ENCODE data around the gene SETD2. TPM values are rescaled to one million over a fixed set of nuclear protein-coding genes. Genes with fewer than 3 reads are reported as not detected.
A peak's percentile ranks its signal among the peaks of the same experiment; 100 is the strongest.

SETD2 gene
- total and polyA plus RNA-seq, 2 experiments from 2014 or later: 14.2 to 36.0 TPM

GRCh38 chr3:47103619-47104018 is 60.3 kb downstream of the SETD2 start:
- Histone ChIP-seq H3K4me3 (no peak overlapping the region), H3K4me1 (ENCODE audit: low read depth) (no peaks in the 10 kb centered on the region), H3K9me3 (ENCODE audit: low read depth) (no peaks in the 10 kb centered on the region), H3K36me3 (peaks cover 24% of the 10 kb centered on the region), H3K27me3 (no peaks in the 10 kb centered on the region), H3K27ac (no peak overlapping the region)
- DNase-seq (ENCODE audit: low read depth in 1 of 2, low spot score in 1 of 2): no peak
- TF ChIP-seq CTCF (IDR thresholded peaks at IDR 0.05; ENCODE audit: low read depth, low read length): no peak

GRCh38 chr3:47102081-47102600 is 61.8 kb downstream of the SETD2 start:
- Histone ChIP-seq H3K4me3 (no peak overlapping the region), H3K27ac (no peak overlapping the region), H3K27me3 (no peaks in the 10 kb centered on the region), H3K9me3 (ENCODE audit: low read depth) (no peaks in the 10 kb centered on the region), H3K36me3 (peaks cover 32% of the 10 kb centered on the region), H3K4me1 (ENCODE audit: low read depth) (no peaks in the 10 kb centered on the region)
- DNase-seq (ENCODE audit: low read depth in 1 of 2, low spot score in 1 of 2): no peak
- TF ChIP-seq CTCF (IDR thresholded peaks at IDR 0.05; ENCODE audit: low read depth, low read length): no peak

- no peak for DNase-seq (ENCODE audit: low read depth in 1 of 2, low spot score in 1 of 2)
These were observed 65.0 kb downstream of the SETD2 start for GRCh38 chr3:47098910-47099309.

GRCh38 chr3:47097864-47098263 is 66.0 kb downstream of the SETD2 start:
- Histone ChIP-seq H3K4me1 (ENCODE audit: low read depth) (no peaks in the 10 kb centered on the region), H3K27me3 (no peaks in the 10 kb centered on the region), H3K36me3 (peaks cover 45% of the 10 kb centered on the region), H3K4me3 (no peak overlapping the region), H3K27ac (no peak overlapping the region), H3K9me3 (ENCODE audit: low read depth) (no peaks in the 10 kb centered on the region)
- no peak for DNase-seq (ENCODE audit: low read depth in 1 of 2, low spot score in 1 of 2)
- no peak for TF ChIP-seq CTCF (IDR thresholded peaks at IDR 0.05; ENCODE audit: low read depth, low read length)

More at GRCh38 chr3:47098910-47099309, 65.0 kb downstream of the SETD2 start:
- Histone ChIP-seq H3K27ac (no peak overlapping the region), H3K27me3 (no peaks in the 10 kb centered on the region), H3K36me3 (peaks cover 49% of the 10 kb centered on the region), H3K4me1 (ENCODE audit: low read depth) (no peaks in the 10 kb centered on the region), H3K9me3 (ENCODE audit: low read depth) (no peaks in the 10 kb centered on the region), H3K4me3 (no peak overlapping the region)
- no peak for TF ChIP-seq CTCF (IDR thresholded peaks at IDR 0.05; ENCODE audit: low read depth, low read length)

- peak in 1 of 2 donors; percentile 37 for DNase-seq (ENCODE audit: low read depth in 1 of 2, low spot score in 1 of 2)
- Histone ChIP-seq H3K27ac (no peak overlapping the region), H3K36me3 (peaks cover 44% of the 10 kb centered on the region)
These were observed 67.0 kb downstream of the SETD2 start for GRCh38 chr3:47096959-47097358.

More at GRCh38 chr3:47096959-47097358, 67.0 kb downstream of the SETD2 start:
- no peaks in the 10 kb centered on the region for H3K27me3 ChIP-seq
- TF ChIP-seq CTCF (IDR thresholded peaks at IDR 0.05; ENCODE audit: low read depth, low read length): no peak
- H3K9me3 ChIP-seq (ENCODE audit: low read depth): no peaks in the 10 kb centered on the region
- no peak overlapping the region for H3K4me3 ChIP-seq
- no peaks in the 10 kb centered on the region for H3K4me1 ChIP-seq (ENCODE audit: low read depth)
